Measurements from ENCODE around the gene SLC22A23.

Gene SLC22A23

DNA sequence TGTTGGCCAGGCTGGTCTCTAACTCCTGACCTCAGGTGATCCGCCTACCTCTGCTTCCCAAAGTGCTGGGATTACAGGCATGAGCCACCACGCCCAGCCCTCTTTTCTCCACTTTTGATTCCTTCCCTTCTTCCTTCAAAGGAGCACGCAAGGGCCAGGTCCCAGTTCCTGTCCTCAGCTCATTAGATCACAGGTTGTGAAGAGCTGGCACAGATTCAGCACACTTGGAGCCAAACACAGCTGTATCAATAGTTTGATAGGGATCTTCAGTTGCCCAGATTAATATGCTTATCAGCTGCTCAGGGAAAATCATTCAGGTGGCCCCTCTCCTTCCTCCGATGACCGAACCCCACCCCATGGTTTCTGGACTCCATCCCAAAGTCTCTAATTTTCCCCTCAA is 14.4 kb upstream of the SLC22A23 start:
- H3K9ac ChIP-seq (ENCODE audit: low read length) = no peak overlapping the region
- no peak overlapping the region for H3K27ac ChIP-seq (ENCODE audit: low read length)
- no peaks in the 10 kb centered on the region for H3K9me3 ChIP-seq (replicated peaks; ENCODE audit: insufficient read depth, low read length)
- no peak overlapping the region for H3K4me3 ChIP-seq (ENCODE audit: low read length)
- H4K20me1 ChIP-seq (ENCODE audit: insufficient read depth, low read length) = no peaks in the 10 kb centered on the region
- no peak overlapping the region for H3K4me2 ChIP-seq (ENCODE audit: low read depth, low read length)
- H3K4me1 ChIP-seq (ENCODE audit: low read length) = no peaks in the 10 kb centered on the region
- no peaks in the 10 kb centered on the region for H3K79me2 ChIP-seq (ENCODE audit: low read length)
- DNase-seq = no peak
- no peak overlapping the region for H2AFZ ChIP-seq (ENCODE audit: low read length)
- H3F3A ChIP-seq (ENCODE audit: insufficient read depth, low read length) = no peaks in the 10 kb centered on the region
- TF ChIP-seq, protein P1, sequence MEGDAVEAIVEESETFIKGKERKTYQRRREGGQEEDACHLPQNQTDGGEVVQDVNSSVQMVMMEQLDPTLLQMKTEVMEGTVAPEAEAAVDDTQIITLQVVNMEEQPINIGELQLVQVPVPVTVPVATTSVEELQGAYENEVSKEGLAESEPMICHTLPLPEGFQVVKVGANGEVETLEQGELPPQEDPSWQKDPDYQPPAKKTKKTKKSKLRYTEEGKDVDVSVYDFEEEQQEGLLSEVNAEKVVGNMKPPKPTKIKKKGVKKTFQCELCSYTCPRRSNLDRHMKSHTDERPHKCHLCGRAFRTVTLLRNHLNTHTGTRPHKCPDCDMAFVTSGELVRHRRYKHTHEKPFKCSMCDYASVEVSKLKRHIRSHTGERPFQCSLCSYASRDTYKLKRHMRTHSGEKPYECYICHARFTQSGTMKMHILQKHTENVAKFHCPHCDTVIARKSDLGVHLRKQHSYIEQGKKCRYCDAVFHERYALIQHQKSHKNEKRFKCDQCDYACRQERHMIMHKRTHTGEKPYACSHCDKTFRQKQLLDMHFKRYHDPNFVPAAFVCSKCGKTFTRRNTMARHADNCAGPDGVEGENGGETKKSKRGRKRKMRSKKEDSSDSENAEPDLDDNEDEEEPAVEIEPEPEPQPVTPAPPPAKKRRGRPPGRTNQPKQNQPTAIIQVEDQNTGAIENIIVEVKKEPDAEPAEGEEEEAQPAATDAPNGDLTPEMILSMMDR (IDR thresholded peaks at IDR 0.05; ENCODE audit: low read length) = no peak
- no peak for TF ChIP-seq EZH2 (optimal IDR thresholded peaks at IDR 0.05; ENCODE audit: low read depth, low read length)
- no peak for TF ChIP-seq EZH2phosphoT487 (IDR thresholded peaks at IDR 0.05; ENCODE audit: low read length)
- H3K9me2 ChIP-seq (replicated peaks; ENCODE audit: insufficient read depth, low read length) = no peaks in the 10 kb centered on the region
- H3K27me3 ChIP-seq (replicated peaks; ENCODE audit: insufficient read depth, low read length) = no peaks in the 10 kb centered on the region
- H3K36me3 ChIP-seq (replicated peaks; ENCODE audit: insufficient read depth, low read length) = no peaks in the 10 kb centered on the region

DNA sequence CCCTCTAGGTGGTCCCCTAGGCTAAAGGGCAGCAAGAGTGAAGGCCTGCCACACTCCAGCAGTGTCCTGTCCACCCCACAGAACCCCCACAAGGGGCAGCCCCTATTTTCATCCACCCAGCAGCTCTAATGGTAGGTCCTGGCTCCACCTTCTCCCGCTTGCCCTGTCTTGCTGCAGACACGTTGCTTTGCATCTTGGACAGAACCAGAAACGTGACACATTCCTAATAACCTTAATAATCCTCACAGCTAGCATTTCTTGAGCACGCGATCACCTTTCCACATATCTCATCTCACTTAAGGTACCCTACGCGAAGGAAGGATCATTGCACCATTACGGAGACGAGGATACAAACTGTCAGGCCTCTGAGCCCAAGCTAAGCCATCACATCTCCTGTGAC is 11.7 kb upstream of the SLC22A23 start:
- no peaks in the 10 kb centered on the region for H4K20me1 ChIP-seq (ENCODE audit: insufficient read depth, low read length)
- no peaks in the 10 kb centered on the region for H3F3A ChIP-seq (ENCODE audit: insufficient read depth, low read length)
- H3K9me3 ChIP-seq (replicated peaks; ENCODE audit: insufficient read depth, low read length) = no peaks in the 10 kb centered on the region
- no peaks in the 10 kb centered on the region for H3K27me3 ChIP-seq (replicated peaks; ENCODE audit: insufficient read depth, low read length)
- H3K4me2 ChIP-seq (ENCODE audit: low read depth, low read length) = no peak overlapping the region
- TF ChIP-seq, protein P1 (IDR thresholded peaks at IDR 0.05; ENCODE audit: low read length) = no peak
- TF ChIP-seq EZH2phosphoT487 (IDR thresholded peaks at IDR 0.05; ENCODE audit: low read length) = no peak
- TF ChIP-seq EZH2 (optimal IDR thresholded peaks at IDR 0.05; ENCODE audit: low read depth, low read length) = no peak
- no peaks in the 10 kb centered on the region for H3K4me1 ChIP-seq (ENCODE audit: low read length)
- no peak for DNase-seq
- no peak overlapping the region for H3K9ac ChIP-seq (ENCODE audit: low read length)
- H3K9me2 ChIP-seq (replicated peaks; ENCODE audit: insufficient read depth, low read length) = no peaks in the 10 kb centered on the region
- no peak overlapping the region for H2AFZ ChIP-seq (ENCODE audit: low read length)
- no peak overlapping the region for H3K27ac ChIP-seq (ENCODE audit: low read length)
- H3K36me3 ChIP-seq (replicated peaks; ENCODE audit: insufficient read depth, low read length) = no peaks in the 10 kb centered on the region
- H3K79me2 ChIP-seq (ENCODE audit: low read length) = no peaks in the 10 kb centered on the region
- no peak overlapping the region for H3K4me3 ChIP-seq (ENCODE audit: low read length)

DNA sequence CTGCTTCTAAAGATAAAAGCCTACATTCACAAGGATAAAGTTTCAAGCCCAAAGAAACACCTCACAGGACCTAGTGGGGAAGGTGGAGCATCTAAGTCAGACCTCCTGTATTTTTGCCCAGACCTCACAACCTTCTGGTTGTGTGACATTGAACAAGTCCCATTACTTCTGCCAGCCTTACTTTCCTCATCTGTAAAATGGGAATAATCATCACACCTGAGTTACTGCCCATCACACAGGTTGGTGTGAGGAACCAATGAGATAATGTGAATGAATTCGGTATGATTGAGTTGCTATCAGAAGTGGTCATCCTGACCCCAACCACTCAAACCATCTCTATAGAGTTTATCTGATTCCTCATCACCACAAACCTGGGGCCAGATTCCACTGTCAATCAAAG is 11.1 kb upstream of the SLC22A23 start:
- Histone ChIP-seq H3K27ac (ENCODE audit: low read length) (no peak overlapping the region), H3K79me2 (ENCODE audit: low read length) (no peaks in the 10 kb centered on the region)
- TF ChIP-seq EZH2phosphoT487 (IDR thresholded peaks at IDR 0.05; ENCODE audit: low read length) (no peak), EZH2 (optimal IDR thresholded peaks at IDR 0.05; ENCODE audit: low read depth, low read length) (no peak)
- TF ChIP-seq, protein P1 (IDR thresholded peaks at IDR 0.05; ENCODE audit: low read length) = no peak

More for the DNA sequence above, 11.1 kb upstream of the SLC22A23 start:
- Histone ChIP-seq H3K4me3 (ENCODE audit: low read length) (no peak overlapping the region), H3K4me1 (ENCODE audit: low read length) (no peaks in the 10 kb centered on the region), H2AFZ (ENCODE audit: low read length) (no peak overlapping the region), H3K9me3 (replicated peaks; ENCODE audit: insufficient read depth, low read length) (no peaks in the 10 kb centered on the region), H3K36me3 (replicated peaks; ENCODE audit: insufficient read depth, low read length) (no peaks in the 10 kb centered on the region), H3K4me2 (ENCODE audit: low read depth, low read length) (no peak overlapping the region), H3K9ac (ENCODE audit: low read length) (no peak overlapping the region), H3K9me2 (replicated peaks; ENCODE audit: insufficient read depth, low read length) (no peaks in the 10 kb centered on the region), H4K20me1 (ENCODE audit: insufficient read depth, low read length) (no peaks in the 10 kb centered on the region), H3K27me3 (replicated peaks; ENCODE audit: insufficient read depth, low read length) (no peaks in the 10 kb centered on the region), H3F3A (ENCODE audit: insufficient read depth, low read length) (no peaks in the 10 kb centered on the region)
- DNase-seq = no peak

Measured in MM.1S (cell line).